SW480 (cell line): ENCODE results near the gene RARA.
"Not testable (repeated sequence)": the region's sequence is repeated elsewhere in the genome, so short reads cannot be mapped to it uniquely, and the experiment has no call there.

Experiments used
- DNase-seq: peaks from one replicate; pipeline ENCODE4 v3.0.0-alpha.2; 2016; ENCODE audit warnings: low spot score

The RARA gene

DNA sequence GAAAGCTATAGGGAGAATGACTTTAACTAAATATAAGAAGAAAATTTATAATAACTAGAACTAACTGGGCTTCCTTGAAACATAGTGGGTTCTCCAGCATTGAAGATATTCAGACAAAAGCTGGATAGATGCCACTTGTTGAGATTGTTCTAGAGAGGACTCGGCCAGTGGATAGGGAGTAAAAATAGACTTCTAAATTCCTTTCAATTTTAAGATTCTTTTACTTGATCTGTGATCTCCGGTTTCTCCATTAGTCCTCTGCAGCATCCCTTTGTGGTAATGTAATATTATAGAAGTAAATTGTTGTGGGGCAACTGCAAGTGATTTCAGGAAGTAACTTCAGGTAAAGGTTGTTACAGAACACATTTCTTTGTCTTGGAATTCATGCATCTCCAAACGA is 10.3 kb upstream of the RARA start:
- DNase-seq: no peak

DNA sequence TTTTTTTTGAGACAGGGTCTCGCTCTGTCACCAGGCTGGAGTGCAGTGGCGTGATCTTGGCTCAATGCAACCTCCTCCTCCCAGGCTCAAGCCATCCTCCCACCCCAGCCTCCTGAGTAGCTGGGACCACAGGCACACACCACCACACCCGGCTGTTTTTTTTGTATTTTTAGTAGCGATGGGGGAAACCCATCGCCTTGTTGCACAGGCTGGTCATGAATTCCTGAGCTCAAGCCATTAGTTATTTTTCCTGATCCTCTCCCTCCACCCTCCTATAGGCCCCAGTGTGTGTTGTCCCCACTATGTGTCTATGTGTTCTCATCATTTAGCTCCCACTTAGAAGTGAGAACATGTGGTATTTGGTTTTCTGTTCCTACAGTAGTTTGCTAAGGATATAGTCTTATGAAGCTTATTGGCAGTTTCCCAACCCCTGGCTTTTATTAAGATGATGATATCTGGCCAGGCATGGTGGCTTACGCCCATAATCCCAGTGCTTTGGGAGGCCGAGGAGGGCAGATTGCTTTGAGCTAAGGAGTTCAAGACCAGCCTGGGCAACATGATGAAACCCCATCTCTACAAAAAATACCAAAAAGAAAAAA is 9.7 kb upstream of the RARA start:
- not testable (repeated sequence) for DNase-seq

DNA sequence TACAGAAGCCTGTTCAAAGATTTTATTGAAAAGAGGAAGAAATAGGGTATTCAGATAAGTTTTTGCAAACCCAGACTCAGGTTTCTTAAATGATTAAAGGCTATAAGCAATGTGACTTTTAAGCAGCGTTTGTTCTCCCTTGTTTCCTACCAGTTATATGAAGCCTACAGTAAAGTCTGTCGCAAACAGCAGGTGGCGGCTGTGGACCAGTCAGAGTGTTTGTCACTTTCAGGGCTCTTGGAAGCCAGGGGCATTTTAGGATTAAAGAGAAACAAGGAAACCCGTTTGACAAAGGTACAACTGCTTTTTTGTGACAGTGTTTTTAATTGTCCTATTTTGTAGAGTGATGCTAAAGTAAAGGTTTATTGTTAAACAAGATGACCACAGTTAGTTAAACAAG is 7.7 kb upstream of the RARA start:
- no peak for DNase-seq

DNA sequence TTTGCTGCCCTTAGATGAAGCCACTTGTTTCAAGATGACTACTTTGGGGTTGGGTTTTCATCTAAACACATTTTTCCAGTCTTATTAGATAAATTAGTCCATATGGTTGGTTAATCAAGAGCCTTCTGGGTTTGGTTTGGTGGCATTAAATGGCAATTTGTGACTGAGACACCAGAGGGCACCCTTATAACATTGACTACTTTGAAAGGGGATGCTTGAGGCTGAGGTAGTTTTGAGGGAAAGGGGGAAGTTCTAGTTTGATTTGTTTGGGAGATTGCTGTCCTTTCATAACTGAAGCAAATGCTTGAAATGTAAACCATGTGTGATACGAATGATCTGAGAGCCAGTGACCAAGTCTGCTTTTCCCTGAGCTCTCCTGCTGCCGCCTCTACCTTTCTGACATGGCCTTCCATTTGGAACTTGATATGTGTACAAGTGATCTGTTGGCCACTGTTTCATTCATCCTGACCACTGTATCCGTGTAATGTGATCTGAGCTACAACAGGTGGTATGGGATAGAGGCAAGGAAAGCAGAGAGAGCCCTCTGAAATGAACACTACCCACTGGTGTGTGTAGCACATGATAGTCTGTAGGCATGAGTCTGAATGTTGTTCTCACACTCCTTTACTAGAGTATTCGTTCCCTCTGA is 5.8 kb upstream of the RARA start:
- peak; percentile 58 for DNase-seq

DNA sequence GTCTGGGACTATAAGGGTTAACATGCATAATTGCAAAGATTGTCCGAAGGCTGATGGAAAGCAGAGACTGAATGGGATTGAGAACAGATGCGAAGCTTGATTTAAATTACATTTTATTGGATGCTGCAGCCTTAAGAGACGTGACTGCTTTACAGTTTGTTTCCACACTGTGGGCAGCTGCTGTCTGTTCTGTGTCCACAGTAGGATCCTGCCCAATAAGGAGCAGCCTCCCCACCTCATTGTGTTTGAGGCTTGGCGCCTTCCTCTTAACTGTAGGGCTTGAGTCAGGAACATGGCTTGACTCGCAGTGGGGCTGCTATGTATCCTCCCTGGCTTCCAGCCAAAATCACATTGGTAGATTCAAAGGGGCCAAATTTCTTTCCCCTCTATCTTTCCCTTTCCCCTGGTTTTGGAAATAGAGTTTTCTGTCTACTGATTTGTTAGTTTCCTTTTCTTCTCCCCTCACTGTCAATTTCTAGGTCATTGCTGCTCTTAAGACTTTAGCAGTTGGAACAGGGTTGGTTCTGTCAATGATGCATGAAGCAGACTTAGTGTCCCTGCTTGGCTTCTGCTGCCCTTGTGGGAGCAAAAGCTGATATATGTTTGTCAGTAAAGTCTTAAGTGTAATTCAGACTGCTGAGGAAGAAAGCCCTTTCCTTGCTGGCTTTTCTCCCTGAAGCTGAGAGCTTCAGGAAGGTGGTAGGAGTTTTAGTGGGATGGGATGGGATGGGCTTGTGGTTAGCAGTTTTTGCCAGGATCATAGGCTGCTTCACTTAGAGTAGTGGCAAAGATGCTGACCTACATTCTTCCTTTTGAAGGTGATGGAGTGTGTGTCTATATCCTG is 5.0 kb upstream of the RARA start:
- no peak for DNase-seq

DNA sequence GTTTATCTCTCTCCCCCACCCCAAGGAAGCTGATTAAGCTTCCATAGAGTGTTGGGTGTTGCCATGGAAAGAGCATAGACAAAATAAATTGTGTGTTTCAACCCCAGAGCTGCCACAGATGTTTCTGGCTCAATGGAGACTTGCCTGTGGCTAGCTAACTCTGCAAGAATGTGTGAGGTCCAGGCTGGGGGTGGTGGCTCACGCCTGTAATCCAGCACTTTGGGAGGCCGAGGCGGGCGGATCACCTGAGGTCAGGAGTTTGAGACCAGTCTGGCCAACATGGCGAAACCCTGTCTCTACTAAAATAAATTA is 4.5 kb upstream of the RARA start:
- DNase-seq: not testable (repeated sequence)

DNA sequence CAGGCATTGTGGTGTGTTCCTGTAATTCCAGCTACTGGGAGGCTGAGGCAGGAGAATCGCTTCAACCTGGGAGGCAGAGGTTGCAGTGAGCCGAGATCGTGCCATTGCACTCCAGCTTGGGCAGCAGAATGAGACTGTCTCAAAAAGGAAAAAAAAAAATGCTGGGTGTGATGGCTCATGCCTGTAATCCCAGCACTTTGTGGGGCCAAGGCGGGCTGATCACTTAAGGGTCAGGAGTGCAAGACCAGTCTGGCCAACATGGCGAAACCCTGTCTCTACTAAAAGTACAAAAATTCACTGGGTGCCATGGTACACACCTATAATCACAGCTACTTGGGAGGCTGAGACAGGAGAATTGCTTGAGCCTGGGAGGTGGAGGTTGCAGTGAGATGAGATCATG is 4.1 kb upstream of the RARA start:
- DNase-seq: not testable (repeated sequence)

DNA sequence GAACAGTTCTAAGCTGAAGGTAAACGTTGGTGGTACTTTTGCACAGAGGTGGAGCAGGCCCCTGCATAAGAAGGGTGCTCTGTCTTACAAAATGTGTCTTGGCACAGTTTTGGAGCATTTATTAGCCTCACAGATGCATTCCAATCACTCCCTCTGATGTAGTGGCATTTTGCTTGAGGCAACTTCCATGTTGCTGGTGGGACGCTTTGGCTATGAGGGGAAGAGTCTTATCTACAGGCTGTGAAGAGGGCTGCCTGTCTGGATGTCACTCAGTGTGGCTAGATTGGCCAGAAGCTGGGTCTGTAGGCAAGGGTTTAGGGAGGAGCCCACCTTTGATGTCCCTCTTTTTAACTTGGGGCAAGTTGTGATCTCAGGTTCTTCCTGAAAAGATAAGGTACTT is 2.6 kb upstream of the RARA start:
- no peak for DNase-seq

DNA sequence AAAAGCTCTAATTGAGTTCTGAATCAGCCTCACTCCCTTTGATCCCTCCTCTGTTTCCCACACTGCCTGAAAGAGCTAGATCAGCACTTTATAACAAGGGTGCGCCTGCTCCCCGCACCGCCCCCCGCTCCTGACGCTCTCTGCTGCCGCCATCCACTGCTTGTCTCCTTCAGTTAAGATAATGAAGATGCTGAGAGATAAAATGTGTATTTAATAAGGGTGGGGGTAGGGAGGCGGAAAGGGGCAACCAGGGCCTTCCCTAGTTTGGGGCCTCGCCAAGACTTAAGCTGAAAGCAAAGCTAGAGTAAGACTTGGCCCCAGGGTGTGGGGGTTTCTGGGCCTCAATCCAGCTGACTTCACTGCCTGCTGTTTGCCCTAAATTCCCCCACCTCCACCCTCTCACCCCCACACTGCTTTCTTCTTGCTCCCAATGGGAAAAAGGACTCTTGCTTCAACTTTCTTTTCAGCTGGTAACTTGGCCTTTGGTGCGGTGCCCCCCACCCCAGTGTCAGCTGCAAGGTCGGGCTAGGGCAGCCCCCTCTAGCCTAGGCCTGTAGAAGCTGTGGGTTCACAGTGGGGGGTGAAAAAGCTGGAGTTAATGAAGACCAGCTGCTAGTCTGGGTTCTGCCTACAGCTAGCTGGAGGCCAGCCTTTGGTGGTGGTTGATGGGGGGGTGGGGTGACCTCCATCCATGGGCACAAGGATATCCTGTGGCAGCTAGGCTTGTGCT is 1.8 kb upstream of the RARA start:
- DNase-seq: no peak

DNA sequence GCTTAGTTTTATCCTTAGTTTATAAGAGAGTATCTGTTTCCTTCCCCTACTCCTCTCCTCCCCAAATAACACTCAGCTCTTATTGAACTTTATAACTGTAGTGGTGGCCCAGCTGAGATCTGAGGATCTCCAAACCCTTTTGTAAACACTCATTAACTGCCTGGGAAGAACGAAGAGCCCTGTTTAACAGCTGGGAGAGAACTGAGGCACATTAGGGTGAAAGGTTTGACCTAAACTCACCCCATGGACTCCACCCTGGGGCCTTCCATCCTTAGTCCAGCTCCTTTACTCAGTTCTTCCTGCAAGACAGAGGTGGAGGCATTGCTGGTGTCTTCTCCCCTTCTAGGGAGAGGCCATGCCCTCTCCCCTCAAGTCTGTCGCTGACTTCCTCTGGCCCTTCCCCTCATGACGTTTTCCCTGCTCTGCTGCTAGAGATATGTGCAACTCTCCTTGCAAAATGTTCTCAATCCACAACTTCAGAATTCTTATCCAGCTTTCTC is 1.2 kb upstream of the RARA start:
- DNase-seq: no peak

DNA sequence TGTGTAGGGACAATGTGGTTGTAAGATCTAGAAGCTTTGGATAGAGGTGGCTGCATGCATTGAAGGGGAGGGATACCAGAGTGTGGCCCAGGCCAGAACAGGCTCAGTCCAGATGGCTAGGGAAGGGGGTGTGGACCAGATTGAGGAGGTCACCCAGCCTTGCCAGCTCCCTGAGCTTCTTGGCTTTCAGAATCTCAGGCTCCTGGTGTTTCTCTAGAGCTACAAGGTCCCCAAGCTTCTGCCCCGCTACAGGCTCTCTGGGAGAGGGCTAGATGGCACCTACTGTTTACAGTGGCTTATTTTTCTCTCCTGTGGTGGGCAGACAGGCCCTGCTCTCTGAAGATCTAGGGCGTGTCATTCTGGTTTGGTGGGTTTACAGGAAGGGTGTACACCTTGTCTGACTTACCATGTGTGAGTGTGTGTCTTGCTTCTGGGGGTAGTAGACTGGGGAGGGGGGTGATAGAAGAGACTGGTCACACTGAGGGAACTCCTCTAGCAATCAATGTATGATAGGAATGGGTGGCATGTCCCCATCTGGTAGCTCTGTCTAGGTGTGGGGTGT is 1.1 kb downstream of the RARA start:
- DNase-seq: no peak

DNA sequence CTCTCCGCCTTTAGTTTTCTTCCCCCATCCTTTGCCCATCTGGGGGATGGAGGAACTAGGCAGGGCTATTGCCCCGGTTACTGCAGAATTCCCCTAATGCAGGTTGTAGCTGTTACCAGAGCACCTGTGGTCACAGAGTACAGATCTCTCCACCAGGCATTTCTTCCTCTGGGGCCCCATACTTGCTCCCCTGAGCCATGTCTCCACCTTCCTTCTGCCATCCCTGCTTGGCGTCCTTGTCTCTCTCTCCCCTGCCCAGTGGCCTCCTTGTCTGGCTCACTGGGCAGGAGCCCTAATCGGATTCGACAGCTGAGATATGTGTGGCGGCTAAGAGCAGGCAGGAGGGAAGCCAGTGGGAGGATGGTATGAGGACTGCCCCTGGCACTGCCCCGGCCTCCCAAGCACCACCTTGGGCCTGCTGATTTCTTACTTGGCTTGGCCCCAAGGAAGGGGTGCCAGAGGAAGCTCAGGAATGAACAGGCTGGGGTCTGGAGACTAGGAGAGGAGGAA is 2.0 kb downstream of the RARA start:
- no peak for DNase-seq

DNA sequence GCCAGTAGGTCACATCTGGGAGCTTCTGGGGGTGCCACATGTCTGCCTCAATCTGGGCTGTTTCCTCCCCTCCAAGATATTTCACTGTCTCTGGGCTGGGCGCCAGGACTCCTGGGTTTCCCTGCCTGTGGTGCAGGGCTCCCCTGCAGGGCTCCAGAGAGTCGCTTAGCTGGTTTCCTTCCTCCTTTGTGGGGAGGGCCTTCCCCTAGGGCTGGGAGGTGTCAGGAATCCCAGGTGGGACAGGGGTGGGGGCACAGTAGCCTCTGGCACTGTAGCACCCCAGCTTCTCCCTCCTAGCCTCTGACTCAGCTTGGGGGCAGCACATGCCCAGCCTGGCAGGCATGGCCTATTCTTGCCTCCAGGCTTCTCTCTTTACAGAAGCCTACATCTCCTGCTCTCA is 2.6 kb downstream of the RARA start:
- DNase-seq: no peak

DNA sequence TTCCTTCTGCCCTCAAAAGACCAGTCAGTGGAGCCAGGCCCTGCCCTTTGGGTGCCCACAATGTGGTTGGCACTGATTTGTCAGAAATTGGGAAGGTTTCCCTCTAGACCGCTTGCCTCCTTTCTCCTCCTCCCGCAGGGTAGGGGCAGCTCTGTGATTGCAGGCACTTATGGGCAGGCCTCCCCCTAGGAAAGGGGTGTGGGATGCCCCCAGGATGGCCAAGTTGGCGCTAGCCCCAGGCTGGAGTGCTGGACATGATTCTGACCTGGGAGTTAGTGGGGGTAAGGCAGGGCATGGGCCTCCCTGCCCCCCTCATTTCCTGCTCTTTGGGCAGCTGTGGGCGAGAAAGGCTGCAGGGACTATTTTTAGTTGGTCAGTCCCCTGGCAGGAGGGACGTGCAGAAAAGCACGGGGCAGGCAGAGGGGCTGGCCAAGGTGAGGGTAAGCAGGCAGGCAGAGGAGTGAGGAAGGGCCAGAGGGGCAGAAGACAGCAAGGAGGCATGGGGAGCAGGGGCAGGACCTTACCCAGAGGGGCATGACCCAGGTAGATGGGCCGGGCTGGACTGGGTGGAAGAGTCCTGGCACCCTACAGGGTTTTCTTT is 3.3 kb downstream of the RARA start:
- no peak for DNase-seq

DNA sequence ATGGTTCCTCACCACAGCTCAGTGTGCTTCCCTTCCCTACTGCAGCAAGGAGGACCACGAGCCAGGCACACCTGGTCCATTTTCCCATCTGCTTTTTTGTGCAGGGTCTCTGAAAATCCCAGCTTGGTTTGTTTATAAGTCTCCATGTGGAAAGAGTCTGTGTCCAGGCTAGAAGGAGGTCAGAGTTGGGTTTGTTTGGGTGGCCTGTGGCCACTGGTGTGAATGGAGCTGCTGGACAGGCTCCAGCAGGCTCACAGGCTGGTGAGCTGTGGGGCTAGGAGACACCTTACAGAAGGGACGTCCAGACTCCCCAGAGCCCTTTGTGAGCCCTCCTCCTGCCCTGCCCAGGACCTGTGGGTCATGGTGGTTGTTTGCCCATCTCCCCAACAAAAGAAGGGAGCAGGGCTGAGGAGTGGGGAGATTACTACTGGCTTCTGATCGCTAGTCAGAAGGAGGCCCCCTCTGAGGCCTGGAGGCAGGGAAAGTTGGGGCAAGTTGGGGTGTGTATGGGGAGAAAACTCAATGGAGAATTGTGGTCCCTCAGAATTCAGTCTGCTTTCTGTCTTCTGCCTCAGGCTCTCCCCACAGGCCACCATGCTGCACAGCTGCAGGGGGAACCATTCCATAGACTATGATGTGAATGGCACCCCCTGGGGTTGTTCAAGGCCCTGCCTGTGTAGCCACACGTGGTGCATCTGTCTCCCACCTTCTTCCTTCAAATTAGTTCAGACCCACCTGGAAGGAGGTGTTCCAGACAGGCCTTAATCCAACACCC is 4.1 kb downstream of the RARA start:
- no peak for DNase-seq

DNA sequence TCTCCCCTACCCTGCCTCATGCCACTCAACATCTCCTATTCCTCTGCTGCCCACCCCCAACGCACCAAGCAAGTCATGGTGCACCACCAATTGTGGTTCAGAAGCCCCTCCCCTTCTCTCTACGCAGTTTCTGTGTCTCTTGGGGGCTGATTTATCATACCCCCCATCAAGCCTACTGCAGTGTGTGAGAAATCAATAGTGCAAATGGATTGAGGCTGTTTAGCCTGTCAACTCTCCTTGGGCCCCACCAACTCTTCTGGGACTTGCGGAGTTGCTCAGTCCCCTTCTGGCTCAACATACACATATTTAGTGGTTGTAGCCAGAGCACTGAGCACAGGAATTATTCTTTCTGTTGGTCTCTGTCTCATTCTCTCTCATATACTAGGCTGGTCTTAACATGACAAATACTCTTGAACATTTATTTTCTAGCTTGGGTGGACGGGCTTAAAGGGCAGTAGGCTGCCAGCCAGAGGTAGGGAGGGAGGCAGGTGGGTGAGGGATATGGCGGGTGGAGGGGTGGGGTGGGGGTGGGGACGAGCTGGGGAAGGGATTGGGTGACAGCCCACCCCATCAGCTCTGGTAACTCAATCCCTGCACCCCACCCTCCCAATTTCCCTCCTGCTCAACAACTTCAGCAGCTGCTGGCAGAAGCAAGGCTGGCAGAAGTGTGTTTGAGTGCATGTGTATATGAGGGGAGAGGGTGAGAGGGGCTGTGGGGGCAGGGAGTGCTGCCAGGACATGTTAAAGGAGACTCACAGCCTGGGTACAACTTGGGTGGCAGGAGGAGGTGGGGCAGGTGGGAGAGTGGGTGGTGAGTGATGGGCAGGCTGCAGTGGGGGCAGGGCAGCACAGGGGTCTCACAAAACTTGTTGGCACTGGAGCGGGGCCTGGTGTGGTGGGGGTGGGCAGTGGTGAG is 4.9 kb downstream of the RARA start:
- DNase-seq: peak; percentile 50

DNA sequence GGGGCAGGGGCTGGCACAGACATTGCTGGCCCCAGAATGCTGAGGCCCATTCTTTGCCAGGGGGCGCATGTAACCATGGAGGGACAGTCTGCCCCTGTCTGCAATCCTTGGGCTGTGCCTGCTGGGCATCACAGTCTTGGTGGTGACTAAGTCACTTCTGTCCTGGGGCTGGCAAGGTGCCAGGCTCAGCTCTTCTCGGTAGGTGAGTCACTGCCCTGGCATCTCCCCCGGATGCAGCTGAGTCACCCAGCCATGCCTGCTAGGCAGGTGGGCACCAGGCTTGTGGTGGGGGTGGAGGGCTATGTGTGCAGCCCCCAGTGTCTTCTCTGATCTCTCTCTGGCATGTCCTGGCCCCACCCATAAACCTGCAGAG is 5.6 kb downstream of the RARA start:
- peak; percentile 96 for DNase-seq

DNA sequence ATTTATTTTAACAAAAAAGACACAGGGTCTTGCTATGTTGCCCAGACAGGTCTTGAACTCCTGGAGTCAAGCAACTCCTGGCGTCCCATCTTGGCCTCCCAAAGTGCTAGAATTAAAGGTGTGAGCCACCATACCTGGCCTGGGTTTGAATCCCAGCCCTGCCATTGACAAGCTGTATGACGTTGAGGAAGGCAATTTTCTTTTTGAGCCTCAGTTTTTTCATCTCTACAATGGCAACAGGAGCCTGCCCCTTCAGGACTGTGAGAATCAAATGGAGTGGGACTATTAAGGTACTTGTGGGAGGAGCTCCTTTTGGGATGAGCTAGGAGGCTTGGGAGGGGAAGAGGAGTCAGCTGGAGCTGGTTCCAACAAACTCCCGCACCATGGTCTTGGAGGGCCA is 6.2 kb downstream of the RARA start:
- DNase-seq: no peak

DNA sequence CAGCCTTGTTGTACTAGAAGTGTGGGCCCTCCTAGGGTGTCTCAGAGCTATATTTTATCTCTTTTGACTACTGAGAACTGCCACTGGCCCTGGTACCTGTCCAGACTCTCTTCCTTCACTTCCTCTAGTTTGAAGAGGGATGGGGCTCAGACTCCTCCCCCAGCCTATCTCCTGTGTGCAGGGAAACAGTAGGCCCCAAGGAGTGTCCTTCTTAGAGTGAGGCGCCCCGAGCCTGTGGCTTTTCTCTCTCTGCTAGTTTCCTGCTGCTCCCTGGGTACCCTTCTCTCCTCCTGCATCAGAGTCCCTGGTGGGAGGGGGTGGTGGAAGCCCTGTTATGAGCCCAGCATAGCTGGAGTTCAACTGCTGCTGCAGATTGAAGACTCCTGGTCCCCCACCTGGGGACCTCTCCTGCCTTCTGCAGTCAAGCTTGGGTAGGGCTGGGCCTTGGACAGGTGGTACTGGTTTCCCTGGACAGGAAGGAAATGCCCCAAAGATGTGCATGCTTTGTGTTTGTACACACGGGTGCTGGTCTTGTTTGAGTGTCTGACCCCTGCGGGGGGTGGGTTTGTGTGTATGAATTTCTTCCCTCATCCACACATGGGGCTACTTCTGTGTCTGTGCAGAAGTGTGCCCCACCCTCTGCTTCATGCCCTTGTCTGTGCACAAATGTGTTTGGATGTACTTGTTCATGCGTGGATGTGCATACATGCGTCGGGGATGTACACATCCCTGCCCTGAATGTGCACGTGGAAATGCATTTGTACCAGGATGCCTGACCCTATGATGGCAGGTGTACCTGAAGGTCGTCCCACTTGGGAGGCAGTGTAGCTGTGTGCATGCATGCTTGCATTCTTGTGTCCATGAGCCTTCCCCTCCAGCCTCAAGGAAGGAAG is 6.9 kb downstream of the RARA start:
- peak; percentile 51 for DNase-seq
